PC-3 (cell line): ENCODE results near the gene CRYGS.

Experiments
- CTCF ChIP-seq: fragments of 300-600 bp; sonication (generic); conservative IDR thresholded peaks from 2 replicates; pipeline ENCODE4 v1.5.1; 2017; ENCODE audit warnings: antibody characterized with exemption, low read depth, mild to moderate bottlenecking, low read length
- EZH2phosphoT487 ChIP-seq: fragments of 300-600 bp; sonication (generic); IDR thresholded peaks from 2 replicates; pipeline ENCODE4 v1.6.1; 2018; ENCODE audit warnings: mild to moderate bottlenecking, antibody characterized with exemption, low read length, borderline replicate concordance

- TF ChIP-seq CTCF, result no peak
- TF ChIP-seq EZH2phosphoT487, result no peak
Observed at GRCh38 chr3:186502138-186502948, 41.8 kb downstream of the CRYGS start.
